HuH-7 (cell line): Measurements from ENCODE around the gene ABLIM2.

Experiments used
- DNase-seq: peaks from one replicate; pipeline ENCODE4 v3.0.0; 2011; ENCODE audit warnings: low spot score

Gene ABLIM2

DNA sequence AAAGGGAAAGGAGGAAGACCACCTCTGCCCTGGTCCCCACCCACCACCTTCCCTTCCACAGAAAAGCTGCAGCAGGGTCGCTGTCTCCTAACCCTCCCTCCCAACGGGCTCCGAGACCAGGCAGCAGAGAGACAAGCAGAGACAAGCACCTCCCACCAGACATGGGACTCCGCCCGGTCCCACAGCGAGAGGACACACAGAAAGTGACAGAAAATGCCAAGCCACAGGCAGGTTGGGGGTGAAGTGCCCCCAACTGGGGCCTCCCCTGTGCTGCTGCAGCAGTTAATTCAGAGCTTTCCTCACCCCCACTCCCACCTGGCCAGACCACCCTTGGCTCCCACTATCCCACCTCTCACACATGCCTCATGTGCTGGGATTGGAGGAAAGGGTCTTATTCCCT is 154.5 kb downstream of the ABLIM2 start:
- DNase-seq: no peak

DNA sequence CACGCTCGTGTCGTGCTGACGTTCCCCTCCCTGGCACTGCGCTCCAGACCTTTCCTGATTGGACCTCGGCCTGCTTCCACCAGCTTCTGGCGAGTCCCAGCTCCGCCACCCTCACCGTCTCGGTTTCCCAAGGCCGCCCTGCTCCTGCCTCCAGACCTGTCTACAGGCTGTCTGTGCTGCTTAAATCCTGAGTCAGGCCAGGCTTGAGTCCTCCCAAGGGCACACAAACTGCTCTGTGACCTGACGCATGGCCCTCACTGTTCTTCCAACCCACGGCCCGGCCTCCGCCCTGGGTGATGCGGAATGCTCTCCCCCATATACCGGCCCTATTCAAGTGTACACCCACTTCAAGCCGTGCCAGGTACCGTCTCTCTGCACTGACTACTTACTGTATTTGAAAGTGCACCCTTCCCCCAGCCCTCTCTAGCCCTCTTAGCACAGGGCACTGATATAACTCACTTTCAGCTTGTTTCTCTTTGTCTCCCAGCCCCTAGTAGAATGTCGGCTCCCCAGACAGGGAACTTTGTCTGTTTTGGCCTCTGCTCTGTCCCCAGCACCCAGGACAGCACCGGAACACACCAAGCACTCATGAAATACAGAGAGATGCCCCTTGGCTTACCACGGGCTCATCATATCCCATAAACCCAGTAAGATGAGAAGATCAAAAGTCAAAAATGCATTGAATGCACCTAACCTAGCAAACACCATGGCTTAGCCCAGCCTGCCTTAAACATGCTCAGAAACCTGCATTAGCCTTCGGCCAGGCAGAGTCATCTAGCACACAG is 155.9 kb downstream of the ABLIM2 start:
- DNase-seq: no peak

DNA sequence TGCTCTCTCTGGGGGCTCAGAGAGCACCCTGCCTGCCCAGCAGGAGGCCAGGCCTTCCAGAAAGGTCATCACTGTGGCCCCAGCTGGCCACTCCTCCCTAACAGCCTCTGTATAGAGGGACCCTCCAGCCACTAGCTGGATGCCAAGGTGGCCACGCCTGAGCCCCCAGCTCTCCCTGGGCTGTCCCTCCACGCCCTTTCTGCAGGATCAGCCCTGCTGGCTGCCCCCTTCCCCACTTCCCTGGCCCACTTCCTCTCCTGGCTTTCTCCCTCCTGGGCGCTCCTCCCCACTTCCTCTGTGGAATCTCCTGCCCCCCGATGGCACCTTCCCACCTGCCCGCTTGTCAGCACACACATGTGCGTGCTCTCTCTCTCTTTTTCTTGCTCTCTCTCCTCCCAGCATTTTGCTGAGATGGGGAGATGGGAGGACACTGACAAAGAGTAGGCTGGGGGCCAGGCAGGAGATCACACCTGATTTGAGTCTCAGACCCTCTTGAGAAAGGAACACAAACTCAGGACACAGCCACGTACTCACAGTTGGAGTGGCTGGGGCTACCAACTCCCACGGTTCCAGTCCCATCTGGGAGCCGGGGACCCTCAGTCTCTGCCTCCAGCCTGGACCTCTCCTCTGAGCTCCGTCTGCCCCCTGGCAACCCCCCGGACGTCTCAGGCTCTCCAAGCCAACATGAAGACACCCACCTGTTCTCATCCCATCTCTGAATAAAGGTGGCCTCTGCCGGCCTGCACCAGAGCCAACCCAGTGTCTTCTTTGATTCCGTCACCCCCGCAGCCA is 156.9 kb downstream of the ABLIM2 start:
- no peak for DNase-seq

DNA sequence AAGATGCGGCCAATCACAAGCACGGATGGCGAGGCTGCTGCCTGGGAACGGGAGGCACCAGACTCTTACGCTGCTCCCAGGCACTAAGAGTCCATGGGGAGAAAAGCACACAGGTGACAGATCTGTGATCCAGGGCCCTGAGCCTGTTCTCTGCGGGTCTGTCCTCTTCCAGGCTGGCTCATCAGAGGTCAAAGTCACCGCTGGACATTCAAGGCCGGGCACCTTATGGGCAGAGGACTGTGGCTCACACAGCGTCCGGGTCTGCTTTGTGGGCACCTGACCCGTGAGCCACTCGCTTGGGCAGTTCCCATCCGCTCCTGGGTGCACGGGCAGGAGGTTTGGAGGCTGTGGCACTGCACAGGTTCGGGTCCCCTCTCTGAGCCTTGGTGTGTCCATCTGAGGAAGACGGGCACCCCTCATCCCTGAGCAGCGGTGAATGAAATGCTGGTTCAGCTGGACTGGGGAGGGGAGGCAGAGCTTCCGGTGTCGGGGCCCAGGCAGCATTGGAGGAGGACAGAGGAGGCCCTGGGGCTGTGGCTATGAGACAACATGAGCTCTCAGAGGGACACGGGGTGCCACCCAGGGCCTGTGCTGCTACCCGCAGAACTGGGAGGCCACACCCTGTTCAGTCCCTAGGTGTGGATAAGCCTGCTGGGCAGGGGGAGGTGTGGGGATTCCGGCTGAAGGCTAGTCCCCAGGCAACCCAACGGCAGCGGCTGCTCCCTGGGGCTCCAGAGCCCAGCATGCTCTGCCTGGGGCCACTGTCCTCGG is 157.7 kb downstream of the ABLIM2 start:
- DNase-seq: no peak

DNA sequence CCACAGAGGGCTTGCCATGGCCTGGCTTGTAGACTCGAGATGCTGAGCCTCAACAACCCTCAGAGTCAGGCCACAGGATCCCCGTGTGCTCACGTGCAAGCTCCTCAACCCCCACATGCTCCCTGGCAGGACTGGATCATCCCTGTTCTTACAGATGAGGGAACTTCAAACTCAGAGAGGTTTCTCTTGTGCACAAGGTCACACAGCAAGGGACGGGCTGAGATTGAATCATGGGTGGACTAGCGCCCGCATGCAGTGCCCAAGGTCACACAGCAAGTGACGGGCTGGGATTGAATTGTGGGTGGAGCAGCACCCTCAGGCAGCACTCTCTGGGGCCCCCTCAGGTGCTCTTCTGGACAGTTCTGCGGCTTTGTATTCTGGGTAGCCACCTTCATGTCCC is 158.4 kb downstream of the ABLIM2 start:
- no peak for DNase-seq

DNA sequence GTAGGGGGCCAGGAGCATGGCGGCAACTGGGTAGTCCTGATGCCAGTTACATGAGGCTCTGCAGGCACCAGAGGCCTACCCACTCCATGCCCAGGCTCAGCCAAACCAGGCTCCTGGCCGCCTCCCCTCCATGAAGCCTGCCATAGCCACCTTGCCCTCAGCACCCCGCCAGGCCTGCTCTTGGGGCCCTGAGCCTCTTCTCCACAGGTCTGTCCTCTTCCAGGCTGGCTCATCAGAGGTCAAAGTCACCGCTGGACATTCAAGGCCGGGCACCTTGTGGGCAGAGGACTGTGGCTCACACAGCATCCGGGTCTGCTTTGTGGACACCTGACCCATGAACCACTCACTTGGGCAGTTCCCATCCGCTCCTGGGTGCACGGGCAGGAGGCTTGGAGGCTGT is 158.9 kb downstream of the ABLIM2 start:
- no peak for DNase-seq

DNA sequence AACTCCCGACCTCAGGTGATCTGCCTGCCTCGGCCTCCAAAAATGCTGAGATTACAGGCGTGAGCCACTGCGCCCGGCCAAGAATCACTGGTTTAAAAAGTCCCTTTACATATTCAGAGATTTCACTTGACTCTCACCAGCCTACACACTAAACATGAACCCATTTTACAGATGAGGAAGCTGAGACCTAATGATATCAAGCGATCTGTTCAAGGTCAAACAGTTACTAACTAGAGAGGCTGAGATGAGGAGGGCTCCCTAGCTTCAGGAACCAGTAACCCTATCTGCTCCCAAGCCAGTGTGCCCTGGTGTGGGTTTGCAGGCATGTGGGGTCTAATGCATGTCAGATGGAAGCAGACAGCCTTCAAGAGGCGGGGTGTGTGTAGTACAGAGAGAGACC is 159.3 kb downstream of the ABLIM2 start:
- no peak for DNase-seq

DNA sequence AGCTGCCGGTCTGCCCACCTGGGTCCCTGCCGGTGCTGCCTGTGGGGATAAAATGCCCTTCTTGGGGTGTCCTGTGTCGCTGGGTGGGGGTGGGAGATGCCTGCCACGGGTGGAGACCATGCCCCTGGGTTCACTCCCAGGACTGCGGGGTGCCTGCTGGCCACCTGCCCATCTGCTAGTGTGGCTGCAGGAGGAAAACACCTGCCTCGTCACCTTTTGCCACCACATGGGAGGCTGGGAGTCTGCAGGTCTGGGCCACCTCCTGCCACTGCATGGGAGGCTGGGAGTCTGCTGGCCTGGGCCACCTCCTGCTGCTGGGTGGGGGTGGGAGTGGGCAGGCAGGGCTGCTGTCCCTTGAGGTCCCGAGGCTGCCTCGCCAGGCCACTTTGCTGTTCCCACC is 160.2 kb downstream of the ABLIM2 start:
- no peak for DNase-seq

DNA sequence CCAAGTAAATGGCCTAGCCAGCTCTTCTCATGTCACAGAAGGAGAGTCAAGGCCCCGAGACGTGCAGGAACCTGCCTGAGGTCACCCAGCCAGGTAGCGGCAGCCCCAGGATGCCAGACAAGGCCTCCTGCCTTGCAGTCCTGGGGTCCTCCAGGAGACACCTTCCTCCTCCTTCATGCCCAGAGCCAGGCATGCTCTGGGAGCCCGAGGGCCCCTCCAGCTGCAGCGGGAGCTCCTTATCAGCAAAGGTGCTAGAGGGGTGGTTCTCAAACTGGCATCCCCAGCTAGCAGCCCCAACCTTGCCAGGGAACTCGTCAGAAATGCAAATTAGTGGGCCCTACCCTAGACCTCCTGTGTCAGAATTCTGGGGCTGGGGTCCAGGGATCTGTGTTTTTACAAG is 162.7 kb downstream of the ABLIM2 start:
- DNase-seq: no peak

DNA sequence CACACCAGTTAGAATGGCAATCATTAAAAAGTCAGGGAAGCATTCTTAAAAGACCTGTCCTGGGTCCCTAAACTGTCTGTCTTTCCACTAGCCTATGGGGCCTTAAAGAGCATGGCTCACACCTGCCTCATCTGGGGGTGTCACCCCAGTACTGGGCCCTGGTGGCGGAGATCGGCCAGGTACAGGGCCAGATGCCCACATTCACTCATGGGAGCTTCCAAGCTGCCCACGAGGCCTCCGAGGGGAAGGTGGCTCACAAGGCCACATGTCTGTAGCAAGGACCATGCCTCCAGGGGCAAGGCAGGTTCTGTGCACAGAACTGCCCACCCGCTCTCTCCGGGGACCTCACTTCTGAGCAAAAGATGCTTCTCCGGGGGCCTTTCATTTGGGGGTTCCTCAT is 163.5 kb downstream of the ABLIM2 start:
- DNase-seq: no peak

DNA sequence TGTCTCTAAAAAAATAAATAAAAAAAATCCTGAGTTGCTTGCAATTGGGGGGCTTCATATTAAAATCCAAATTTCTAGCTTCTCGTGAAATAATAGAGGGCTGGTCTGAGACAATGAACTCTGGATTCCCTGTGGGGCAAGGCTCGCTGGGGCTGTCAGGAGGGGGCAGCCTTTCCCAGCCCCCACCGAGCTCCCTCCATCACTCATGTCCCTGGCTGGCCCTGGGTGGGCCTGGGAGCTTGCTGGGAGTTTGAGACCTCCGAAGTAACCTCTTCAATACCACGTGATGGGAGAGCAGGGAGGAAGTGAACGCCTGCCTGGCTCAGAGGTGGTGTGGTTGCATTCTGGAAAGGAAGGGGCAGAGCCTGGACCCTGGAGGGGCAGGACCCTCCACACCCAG is 164.9 kb downstream of the ABLIM2 start:
- DNase-seq: no peak

DNA sequence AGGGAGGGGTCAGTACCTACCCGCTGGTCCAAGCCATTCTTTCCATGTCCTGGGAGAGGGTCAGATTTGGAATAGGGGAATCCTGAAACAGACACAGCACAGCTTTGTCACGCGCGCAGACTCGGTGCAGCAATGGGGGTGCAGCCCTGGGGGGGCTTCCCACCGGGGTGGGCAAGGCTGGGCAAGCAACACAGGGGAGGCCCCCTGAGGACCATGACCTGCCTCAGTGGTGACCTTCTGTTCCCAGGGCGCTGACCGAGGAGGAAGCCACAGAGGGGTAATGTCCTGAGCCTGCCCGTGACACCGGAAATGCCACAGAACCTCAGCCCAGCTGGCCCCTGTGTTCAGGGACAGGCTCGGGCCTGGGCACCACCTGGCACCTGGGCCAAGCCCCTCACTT is 165.8 kb downstream of the ABLIM2 start:
- DNase-seq: no peak

DNA sequence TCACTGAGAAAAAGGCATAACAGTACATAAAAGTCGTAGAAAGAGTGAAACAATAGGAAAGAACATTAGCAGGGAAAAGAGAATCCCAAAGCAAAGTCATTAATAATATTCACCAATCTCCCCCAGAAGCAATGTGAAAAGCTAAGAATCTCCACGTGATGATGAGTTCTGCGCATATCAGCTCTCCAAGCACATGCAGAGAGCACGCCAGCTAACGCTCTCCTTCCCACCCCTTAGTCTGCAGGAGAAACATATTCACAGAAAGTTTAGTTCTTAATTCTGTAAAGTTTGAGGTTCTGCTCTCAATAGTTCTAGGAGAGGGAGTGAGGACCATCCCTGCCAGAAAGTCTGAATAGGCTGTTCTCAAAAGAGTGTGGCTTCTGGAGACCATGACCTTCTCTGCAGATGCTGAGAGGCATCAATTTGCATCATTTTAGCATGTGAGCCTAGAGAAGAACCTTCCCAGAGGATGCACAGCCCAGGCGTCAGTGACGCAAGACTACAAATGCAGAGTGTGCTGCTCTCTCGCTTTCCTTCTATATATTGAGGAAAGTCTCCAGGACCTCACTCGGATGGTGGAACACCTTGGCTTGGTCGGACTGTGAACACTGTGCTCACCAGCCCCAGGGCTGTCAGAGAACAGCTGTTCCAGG is 167.7 kb downstream of the ABLIM2 start:
- DNase-seq: no peak

DNA sequence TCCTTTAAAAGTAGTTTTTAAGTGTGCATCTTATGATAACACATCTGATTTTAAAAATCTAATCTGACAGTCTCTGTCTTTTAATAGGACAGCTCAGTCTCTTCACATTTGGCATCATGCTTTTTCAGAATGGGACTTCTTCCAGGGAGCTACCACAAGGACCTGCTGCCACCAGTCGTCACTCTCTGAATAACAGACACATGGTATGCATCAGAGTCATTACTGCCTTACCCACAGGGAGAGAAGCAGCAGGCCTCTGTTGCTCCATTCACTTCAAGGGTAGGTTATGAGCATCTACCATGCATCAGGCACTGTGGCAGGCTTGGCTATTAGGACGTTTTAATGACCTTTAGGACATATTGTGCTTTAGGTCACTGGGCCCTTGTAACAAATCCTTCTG is 169.0 kb downstream of the ABLIM2 start:
- no peak for DNase-seq

DNA sequence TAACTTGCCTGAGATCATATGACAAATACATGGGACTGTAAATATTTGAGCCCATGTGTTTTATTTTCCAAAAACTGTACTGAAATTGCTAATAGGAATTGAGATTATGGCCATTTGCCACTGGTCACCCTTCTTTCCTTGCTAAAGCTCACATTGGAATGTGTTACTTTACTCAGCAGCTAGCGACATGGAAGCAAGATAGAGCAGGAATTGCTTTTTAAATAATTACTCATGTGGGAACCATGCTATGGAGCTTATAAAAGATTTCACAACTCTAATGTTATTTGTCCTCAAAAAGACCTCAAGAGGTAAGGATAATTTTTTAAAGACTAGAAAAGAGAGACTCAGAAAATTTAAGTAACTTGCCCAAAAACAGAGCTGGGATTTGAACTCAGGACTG is 170.2 kb downstream of the ABLIM2 start:
- DNase-seq: no peak

DNA sequence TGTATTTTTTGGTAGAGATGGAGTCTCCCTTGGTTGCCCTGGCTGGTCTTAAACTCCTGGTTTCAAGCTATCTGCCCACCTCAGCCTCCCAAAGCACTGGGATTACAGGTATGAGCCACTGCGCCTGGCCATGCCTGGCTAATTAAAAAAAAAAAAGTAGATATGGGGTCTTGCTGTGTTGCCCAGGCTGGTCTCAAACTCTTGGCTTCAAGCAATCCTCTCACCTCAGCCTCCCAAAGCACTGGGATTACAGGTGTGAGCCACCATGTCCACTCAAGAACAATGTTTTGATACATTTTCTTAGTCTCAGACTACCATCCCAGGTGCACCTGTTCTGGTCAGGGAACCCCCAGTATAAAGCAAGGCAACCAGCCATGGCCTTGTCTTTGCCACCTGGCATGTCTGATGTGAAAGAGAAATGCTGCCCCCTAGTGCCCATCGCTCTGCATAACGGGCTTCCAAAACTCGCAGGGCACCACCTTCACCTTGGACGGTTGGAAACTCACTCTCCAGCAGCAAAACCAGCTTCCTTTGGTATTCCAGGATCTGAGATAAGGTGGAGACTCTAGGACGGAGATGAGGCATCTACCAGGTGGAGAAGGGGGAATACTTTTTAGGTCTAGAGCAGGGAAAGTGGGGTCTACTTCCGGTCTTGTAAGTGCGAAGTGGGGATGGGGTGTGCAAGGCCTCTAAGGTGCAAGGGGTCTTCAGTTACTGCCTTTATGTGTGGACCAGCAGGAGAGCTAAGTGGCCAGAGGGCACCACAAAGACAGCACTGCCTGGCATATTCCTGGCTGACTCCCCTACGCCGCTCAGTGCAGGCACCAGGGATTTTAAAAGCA is 171.2 kb downstream of the ABLIM2 start:
- peak; percentile 77 for DNase-seq

DNA sequence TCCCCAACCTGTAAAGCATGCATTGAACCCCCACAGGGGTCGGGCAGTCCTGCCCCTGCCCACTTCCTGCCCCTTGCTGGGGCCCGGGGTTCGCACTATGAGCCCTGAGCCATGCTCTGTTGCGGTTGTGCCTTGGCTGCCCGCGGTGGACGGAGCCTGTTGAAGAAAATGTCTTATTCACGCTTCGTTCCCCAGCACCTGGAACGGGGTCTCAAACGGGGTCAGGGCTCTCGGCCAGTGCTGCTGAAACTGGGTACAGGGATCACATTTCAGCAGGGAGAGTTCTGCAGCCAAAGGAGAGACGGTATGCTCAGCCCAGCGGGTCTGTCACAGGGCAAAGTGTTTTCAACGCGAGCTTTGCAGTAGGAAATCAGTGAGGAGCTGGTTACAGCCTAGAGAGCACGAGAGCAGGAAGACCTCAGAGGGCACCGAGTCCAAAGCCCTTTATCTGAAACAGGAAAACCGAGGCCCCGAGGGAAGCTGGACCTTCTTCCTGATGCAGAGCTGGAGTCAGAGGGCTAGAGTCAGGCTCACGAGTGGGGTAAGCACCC is 172.6 kb downstream of the ABLIM2 start:
- no peak for DNase-seq

DNA sequence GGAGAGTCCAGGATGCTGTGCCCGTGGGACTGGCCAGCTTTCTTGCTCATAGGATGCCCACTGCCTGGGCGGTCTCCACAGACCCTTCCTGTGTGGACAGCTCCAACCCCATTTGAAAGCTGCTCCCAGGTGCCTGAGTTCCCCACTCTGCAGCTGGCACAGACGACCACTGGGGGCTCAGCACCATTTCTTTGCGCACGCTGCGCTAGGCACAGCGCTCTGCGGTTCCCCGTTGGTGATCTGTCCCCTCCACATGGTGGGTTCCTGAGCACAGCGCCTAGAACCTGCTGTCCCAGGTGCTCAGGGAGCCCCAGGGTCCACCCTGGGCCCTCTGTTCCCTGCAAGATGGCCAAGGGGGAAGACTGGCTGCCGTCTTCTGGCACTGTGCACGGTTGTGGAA is 173.5 kb downstream of the ABLIM2 start:
- no peak for DNase-seq

DNA sequence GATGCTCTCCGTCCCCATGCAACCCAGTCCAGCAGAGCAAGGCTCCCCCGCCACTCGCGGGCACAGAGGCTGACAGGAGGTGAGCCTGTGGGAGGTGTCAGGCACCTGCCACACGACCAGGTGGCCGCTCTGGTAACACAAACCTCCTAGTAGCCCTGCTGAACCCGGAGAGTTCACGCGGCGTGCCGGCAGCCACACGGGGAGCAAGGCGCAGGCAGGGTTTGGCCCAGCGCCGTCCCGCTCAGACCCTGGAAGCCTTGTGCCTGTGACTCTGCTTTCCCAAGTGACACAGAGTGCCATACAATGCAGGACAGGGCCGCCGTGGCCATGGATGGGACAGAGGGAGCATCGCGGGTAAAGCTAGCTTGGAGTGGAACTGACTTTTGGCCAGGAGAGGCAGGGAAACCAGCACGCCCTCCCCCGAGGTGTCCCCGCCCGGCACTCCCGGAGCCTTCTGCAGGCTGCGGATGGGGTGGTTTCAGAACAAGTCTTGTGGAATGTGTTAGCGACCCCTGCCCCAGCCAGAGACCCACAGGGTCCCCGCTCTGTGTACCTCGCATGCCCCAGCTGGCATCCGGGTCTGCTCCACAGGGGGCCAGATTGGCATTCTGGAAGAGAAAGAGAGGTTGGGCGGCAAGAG is 174.2 kb downstream of the ABLIM2 start:
- DNase-seq: no peak

DNA sequence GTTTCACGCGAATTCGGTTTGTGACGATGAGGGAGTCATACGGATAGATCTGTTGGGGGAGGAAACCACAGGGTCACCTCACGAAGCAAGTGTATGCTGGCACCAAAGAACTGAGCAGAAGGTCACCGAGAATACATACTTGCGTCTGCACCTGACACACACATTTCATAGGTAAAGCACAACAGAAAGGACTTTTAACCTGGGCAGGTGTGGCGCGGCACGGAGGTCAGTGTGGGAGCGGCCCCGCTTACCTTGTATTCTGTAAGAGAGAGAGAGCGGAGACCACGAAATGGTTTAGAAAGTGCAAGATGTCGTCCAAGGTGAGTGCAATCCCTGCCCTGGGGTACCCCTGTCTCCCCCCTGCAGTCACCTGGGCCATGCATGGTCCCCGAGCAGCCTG is 175.3 kb downstream of the ABLIM2 start:
- no peak for DNase-seq
